CD8-positive, alpha-beta memory T cell (primary cell): ENCODE data around the gene MIR17HG. TPM values are rescaled to one million over a fixed set of nuclear protein-coding genes. Genes with fewer than 3 reads are reported as not detected.
"Not testable (repeated sequence)": the region's sequence is repeated elsewhere in the genome, so short reads cannot be mapped to it uniquely, and the experiment has no call there.

Source experiments
- CTCF ChIA-PET: fragments of 350-600 bp; sonication (Branson Sonifier 250); formaldehyde crosslinking; loops from one replicate; lab custom pipeline; 2021; ENCODE audit warnings: antibody characterized with exemption; lab: Charles Lee
- POLR2A ChIA-PET: fragments of 350-600 bp; sonication (Branson Sonifier 250); formaldehyde crosslinking; loops from one replicate; lab custom pipeline; 2021; ENCODE audit warnings: antibody characterized with exemption; lab: Charles Lee
- DNase-seq, 5 donors: peaks; one replicate each; pipeline versions ENCODE4 v3.0.0 to v3.0.0-alpha.2; 2020 to 2022; ENCODE audit warnings: mixed read lengths in 1 of 5
- H3K27ac ChIP-seq: one replicate; pipeline ENCODE4 v1.7.0; 2013; ENCODE audit warnings: low read depth, mild to moderate bottlenecking, low read length, moderate library complexity
- H3K27me3 ChIP-seq: 2 replicates; pipeline ENCODE4 v1.7.0; 2013; ENCODE audit warnings: low read length, mild to moderate bottlenecking; ENCODE audit not compliant: insufficient read depth, poor library complexity, severe bottlenecking
- H3K36me3 ChIP-seq: 2 replicates; pipeline ENCODE4 v1.7.0; 2013; ENCODE audit warnings: mild to moderate bottlenecking, low read length, moderate library complexity; ENCODE audit not compliant: insufficient read depth
- H3K4me1 ChIP-seq: 2 replicates; pipeline ENCODE4 v1.7.0; 2013; ENCODE audit warnings: mild to moderate bottlenecking, low read length, moderate library complexity; ENCODE audit not compliant: insufficient read depth
- H3K4me3 ChIP-seq: 2 replicates; pipeline ENCODE4 v1.7.0; 2013; ENCODE audit warnings: mild to moderate bottlenecking, low read length
- H3K9me3 ChIP-seq: 2 replicates; pipeline ENCODE4 v1.7.0; 2013; ENCODE audit warnings: mild to moderate bottlenecking, low read length
- H3K27ac Mint-ChIP-seq, 8 donors: one replicate each; pipeline ENCODE4 v1.8.0; 2020 to 2021; ENCODE audit warnings: mixed read lengths in 8 of 8, mild to moderate bottlenecking in 6 of 8, inconsistent platforms in 3 of 8, moderate library complexity in 3 of 8
- H3K27me3 Mint-ChIP-seq, 2 donors: one replicate each; pipeline ENCODE4 v1.8.0; 2020 to 2021; ENCODE audit warnings: mixed read lengths in 2 of 2, mild to moderate bottlenecking in 1 of 2, moderate library complexity in 1 of 2
- H3K36me3 Mint-ChIP-seq, 3 donors: one replicate each; pipeline ENCODE4 v1.8.0; 2020 to 2021; ENCODE audit warnings: mixed read lengths in 3 of 3, inconsistent platforms in 1 of 3, mild to moderate bottlenecking in 1 of 3
- H3K4me1 Mint-ChIP-seq, 3 donors: one replicate each; pipeline ENCODE4 v1.8.0; 2020 to 2021; ENCODE audit warnings: mixed read lengths in 3 of 3, inconsistent platforms in 1 of 3, mild to moderate bottlenecking in 1 of 3
- H3K4me3 Mint-ChIP-seq, 7 donors: one replicate each; pipeline ENCODE4 v1.8.0; 2020 to 2021; ENCODE audit warnings: mixed read lengths in 7 of 7, mild to moderate bottlenecking in 6 of 7, moderate library complexity in 4 of 7, inconsistent platforms in 2 of 7
- H3K9me3 Mint-ChIP-seq, 5 donors: one replicate each; pipeline ENCODE4 v1.8.0; 2020 to 2022; ENCODE audit warnings: mixed read lengths in 5 of 5, mild to moderate bottlenecking in 3 of 5, moderate library complexity in 2 of 5, inconsistent platforms in 1 of 5
- polyA plus RNA-seq: library from polyadenylated mRNA; unstranded; fragments of 300-500 nt; fragmentation: Illumina TruSeq; gene quantifications from one replicate; pipeline ENCODE4 v1.2.3, GENCODE V29; 2021
- total RNA-seq, 2 experiments: library from RNA; stranded (reverse); gene quantifications; one replicate each; pipeline ENCODE4 v1.2.3, GENCODE V29; 2021

Gene MIR17HG
- total and polyA plus RNA-seq, 3 experiments from 2014 or later = 0.26 to 21.5 (median 21.0) TPM

- Mint-ChIP-seq H3K27ac (no peak overlapping the region), H3K36me3 (no peaks in the 10 kb centered on the region), H3K4me3 (no peak overlapping the region), H3K4me1 (peaks cover 8 to 16% (median 8%) of the 10 kb centered on the region in 3 donors), H3K9me3 (no peaks in the 10 kb centered on the region), H3K27me3 (peaks cover 5 to 22% of the 10 kb centered on the region in 2 donors)
- no peaks in the 10 kb centered on the region for H3K4me1 ChIP-seq
- H3K27me3 ChIP-seq = peaks cover 3% of the 10 kb centered on the region
- POLR2A ChIA-PET = no interaction called here
- CTCF ChIA-PET = no interaction called here
- no peak overlapping the region for H3K4me3 ChIP-seq
- H3K36me3 ChIP-seq = no peaks in the 10 kb centered on the region
- H3K27ac ChIP-seq = no peak overlapping the region
- no peaks in the 10 kb centered on the region for H3K9me3 ChIP-seq
- DNase-seq = no peak
Measured at GRCh38 chr13:91311491-91311890, 36.0 kb upstream of the MIR17HG start.

- H3K4me1 ChIP-seq = no peaks in the 10 kb centered on the region
- peaks cover 8 to 16% (median 8%) of the 10 kb centered on the region in 3 donors for H3K4me1 Mint-ChIP-seq
- H3K27me3 ChIP-seq = peaks cover 3% of the 10 kb centered on the region
- ChIA-PET CTCF (interaction anchor here (2.3 kb wide), 1 partner anchor 12 kb away, joined by 7 read pairs; no protein-coding TSS in a partner anchor), POLR2A (no interaction called here)
- H3K4me3 Mint-ChIP-seq = no peak overlapping the region
- no peaks in the 10 kb centered on the region for H3K9me3 ChIP-seq
- no peak for DNase-seq
- H3K27ac ChIP-seq = no peak overlapping the region
- peaks cover 9 to 25% of the 10 kb centered on the region in 2 donors for H3K27me3 Mint-ChIP-seq
- H3K4me3 ChIP-seq = no peak overlapping the region
- H3K27ac Mint-ChIP-seq = no peak overlapping the region
- H3K36me3 ChIP-seq = no peaks in the 10 kb centered on the region
- no peaks in the 10 kb centered on the region for H3K36me3 Mint-ChIP-seq
- H3K9me3 Mint-ChIP-seq = no peaks in the 10 kb centered on the region
Measured at GRCh38 chr13:91312324-91312723, 35.2 kb upstream of the MIR17HG start.

DNA sequence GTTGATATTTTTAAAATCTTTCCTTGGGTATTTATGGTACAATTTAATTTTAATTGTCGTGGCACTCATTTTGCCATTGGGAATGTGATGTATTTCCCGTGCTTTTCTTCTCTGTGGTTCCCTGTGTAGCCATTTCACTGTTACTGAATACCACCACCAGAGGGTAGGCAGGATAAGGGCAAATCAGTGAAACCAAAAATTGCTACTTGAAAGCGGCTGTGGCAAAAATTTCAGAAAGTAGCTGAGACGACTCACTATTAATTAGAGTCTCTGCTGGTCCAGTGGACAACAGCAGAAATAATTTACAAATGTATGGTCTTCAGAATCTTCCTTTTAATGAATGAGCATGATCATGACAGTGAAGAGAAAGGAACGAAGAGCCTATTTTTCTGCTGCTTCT, 34.4 kb upstream of the MIR17HG start:
- H3K36me3 ChIP-seq = no peaks in the 10 kb centered on the region
- peaks cover 7 to 22% of the 10 kb centered on the region in 2 donors for H3K27me3 Mint-ChIP-seq
- POLR2A ChIA-PET = no interaction called here

GRCh38 chr13:91313581-91313980, 33.9 kb upstream of the MIR17HG start:
- peaks cover 7 to 21% of the 10 kb centered on the region in 2 donors for H3K27me3 Mint-ChIP-seq
- no peaks in the 10 kb centered on the region for H3K9me3 Mint-ChIP-seq
- H3K4me3 Mint-ChIP-seq = peak overlapping the region in 5 of 7 donors; percentile 23 to 60 (median 51)
- CTCF ChIA-PET = interaction anchor here (1.0 to 2.3 kb wide), 7 partner anchors 10 to 93 kb away, joined by 3 to 8 read pairs (median 5); partner anchors contain the start of genes GPC5 and MIR17HG
- H3K9me3 ChIP-seq = no peaks in the 10 kb centered on the region
- H3K27ac ChIP-seq = no peak overlapping the region
- H3K4me3 ChIP-seq = no peak overlapping the region
- H3K4me1 ChIP-seq = no peaks in the 10 kb centered on the region
- no peaks in the 10 kb centered on the region for H3K36me3 ChIP-seq
- H3K27me3 ChIP-seq = peaks cover 3% of the 10 kb centered on the region
- peak overlapping the region in 1 of 8 donors; percentile 20 for H3K27ac Mint-ChIP-seq
- no peaks in the 10 kb centered on the region for H3K36me3 Mint-ChIP-seq
- POLR2A ChIA-PET = no interaction called here
- DNase-seq = no peak
- H3K4me1 Mint-ChIP-seq = peaks cover 8 to 16% (median 8%) of the 10 kb centered on the region in 3 donors

More for the DNA sequence above, 34.4 kb upstream of the MIR17HG start:
- no peaks in the 10 kb centered on the region for H3K9me3 ChIP-seq
- Mint-ChIP-seq H3K36me3 (no peaks in the 10 kb centered on the region), H3K4me1 (peaks cover 8 to 16% (median 8%) of the 10 kb centered on the region in 3 donors), H3K27ac (peak overlapping the region in 1 of 8 donors; percentile 20), H3K9me3 (no peaks in the 10 kb centered on the region), H3K4me3 (peak overlapping the region in 3 of 7 donors; percentile 50 to 57 (median 51))
- no peaks in the 10 kb centered on the region for H3K4me1 ChIP-seq
- DNase-seq = peak in 2 of 5 donors; percentile 26 to 40
- CTCF ChIA-PET = interaction anchor here (1.0 to 2.3 kb wide), 6 partner anchors 11 to 86 kb away, joined by 3 to 8 read pairs (median 5); partner anchors contain the start of genes GPC5 and MIR17HG
- H3K27ac ChIP-seq = no peak overlapping the region
- H3K4me3 ChIP-seq = no peak overlapping the region
- peaks cover 3% of the 10 kb centered on the region for H3K27me3 ChIP-seq

GRCh38 chr13:91314888-91315287, 32.6 kb upstream of the MIR17HG start:
- H3K9me3 Mint-ChIP-seq = no peaks in the 10 kb centered on the region
- ChIA-PET POLR2A (no interaction called here), CTCF (interaction anchor here (1.2 to 1.9 kb wide), 3 partner anchors 32 to 91 kb away, joined by 3 to 8 read pairs (median 5); partner anchors contain the start of gene MIR17HG)
- peaks cover 8 to 21% of the 10 kb centered on the region in 2 donors for H3K27me3 Mint-ChIP-seq
- no peak for DNase-seq
- no peak overlapping the region for H3K4me3 Mint-ChIP-seq
- peaks cover 3% of the 10 kb centered on the region for H3K27me3 ChIP-seq
- H3K4me1 ChIP-seq = no peaks in the 10 kb centered on the region
- H3K4me3 ChIP-seq = no peak overlapping the region
- no peak overlapping the region for H3K27ac Mint-ChIP-seq
- no peaks in the 10 kb centered on the region for H3K36me3 ChIP-seq
- H3K27ac ChIP-seq = no peak overlapping the region
- no peaks in the 10 kb centered on the region for H3K36me3 Mint-ChIP-seq
- peaks cover 8 to 16% (median 8%) of the 10 kb centered on the region in 3 donors for H3K4me1 Mint-ChIP-seq
- H3K9me3 ChIP-seq = no peaks in the 10 kb centered on the region

DNA sequence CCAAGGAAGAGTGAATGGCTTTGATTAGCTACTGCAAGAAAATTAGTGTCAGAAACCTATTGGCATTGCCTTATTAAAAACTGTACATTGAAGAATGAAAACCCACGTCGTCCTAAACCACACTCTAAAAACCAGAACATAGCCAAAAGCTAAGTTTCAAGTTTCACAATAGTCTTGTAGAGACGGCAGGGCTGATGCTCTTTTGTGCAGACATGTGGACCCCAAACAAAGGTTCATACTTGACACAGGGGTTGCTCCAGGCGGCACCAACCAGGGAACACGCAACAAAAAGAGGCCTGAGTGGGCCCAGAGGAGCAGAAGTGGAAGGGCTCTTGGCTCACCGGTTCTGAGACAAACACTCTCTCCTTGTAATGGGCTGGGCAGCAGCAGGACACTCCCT, 28.6 kb upstream of the MIR17HG start:
- no peaks in the 10 kb centered on the region for H3K36me3 Mint-ChIP-seq
- POLR2A ChIA-PET = no interaction called here
- H3K4me3 Mint-ChIP-seq = no peak overlapping the region
- Histone ChIP-seq H3K4me1 (no peaks in the 10 kb centered on the region), H3K27ac (no peak overlapping the region), H3K27me3 (peaks cover 2% of the 10 kb centered on the region), H3K36me3 (no peaks in the 10 kb centered on the region), H3K9me3 (no peaks in the 10 kb centered on the region), H3K4me3 (no peak overlapping the region)
- peaks cover 12 to 14% (median 14%) of the 10 kb centered on the region in 3 donors for H3K4me1 Mint-ChIP-seq
- no peak for DNase-seq
- H3K27me3 Mint-ChIP-seq = peaks cover 5 to 14% of the 10 kb centered on the region in 2 donors
- no peak overlapping the region for H3K27ac Mint-ChIP-seq
- no peaks in the 10 kb centered on the region for H3K9me3 Mint-ChIP-seq
- CTCF ChIA-PET = no interaction called here

- ChIA-PET POLR2A (no interaction called here), CTCF (interaction anchor here (1.0 kb wide), 1 partner anchor 26 kb away, joined by 3 read pairs; no protein-coding TSS in a partner anchor)
- H3K36me3 Mint-ChIP-seq = no peaks in the 10 kb centered on the region
- no peak for DNase-seq
- peaks cover 5 to 14% of the 10 kb centered on the region in 2 donors for H3K27me3 Mint-ChIP-seq
- no peak overlapping the region for H3K27ac Mint-ChIP-seq
- no peaks in the 10 kb centered on the region for H3K9me3 ChIP-seq
- H3K27ac ChIP-seq = no peak overlapping the region
- no peaks in the 10 kb centered on the region for H3K4me1 ChIP-seq
- no peaks in the 10 kb centered on the region for H3K36me3 ChIP-seq
- H3K9me3 Mint-ChIP-seq = no peaks in the 10 kb centered on the region
- no peak overlapping the region for H3K4me3 Mint-ChIP-seq
- peaks cover 12 to 14% (median 14%) of the 10 kb centered on the region in 3 donors for H3K4me1 Mint-ChIP-seq
- no peaks in the 10 kb centered on the region for H3K27me3 ChIP-seq
- H3K4me3 ChIP-seq = no peak overlapping the region
Measured at GRCh38 chr13:91319996-91320395, 27.5 kb upstream of the MIR17HG start.

DNA sequence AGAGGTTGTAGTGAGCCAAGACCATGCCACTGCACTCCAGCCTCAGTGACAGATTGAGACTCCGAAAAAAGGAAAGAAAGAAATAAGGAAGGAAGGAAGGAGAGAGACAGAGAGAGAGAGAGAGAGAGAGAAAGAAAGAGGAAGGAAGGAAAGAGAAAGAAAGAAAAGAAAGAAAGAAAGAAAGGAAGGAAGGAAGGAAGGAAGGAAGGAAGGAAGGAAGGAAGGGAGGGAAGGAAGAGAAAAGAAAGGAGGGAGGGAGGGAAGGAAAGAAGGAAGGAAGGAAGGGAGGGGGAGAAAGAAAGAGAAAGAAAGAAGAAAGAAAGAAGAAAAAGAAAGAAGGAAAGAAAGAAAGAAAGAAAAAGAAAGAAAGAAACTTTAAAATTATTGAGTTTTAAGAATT, 26.5 kb upstream of the MIR17HG start:
- H3K9me3 ChIP-seq, CTCF ChIA-PET, H3K9me3 Mint-ChIP-seq, H3K4me3 ChIP-seq, H3K27ac Mint-ChIP-seq, DNase-seq, H3K4me3 Mint-ChIP-seq, H3K36me3 Mint-ChIP-seq, H3K27me3 ChIP-seq, H3K27ac ChIP-seq, H3K36me3 ChIP-seq, H3K4me1 ChIP-seq, POLR2A ChIA-PET: not testable (repeated sequence)
- H3K4me1 Mint-ChIP-seq = peaks cover 12 to 14% (median 14%) of the 10 kb centered on the region in 3 donors
- H3K27me3 Mint-ChIP-seq = peaks cover 5 to 13% of the 10 kb centered on the region in 2 donors
